T-helper 17 cell (primary cell): ENCODE measurements around the gene TPCN2. TPM values are rescaled to one million over a fixed set of nuclear protein-coding genes. Genes with fewer than 3 reads are reported as not detected.

Source experiments
- ATAC-seq: fragments of 150-1000 bp; cut with Tn5 transposase; 2 replicates; pipeline ENCODE4 v1.10.0; 2021; ENCODE audit warnings: mild to moderate bottlenecking, moderate library complexity
- DNase-seq, 3 donors: peaks; one replicate each; pipeline versions ENCODE4 v3.0.0 to v3.0.0-alpha.2; 2020 to 2021
- H3K9me3 ChIP-seq: one replicate; pipeline ENCODE4 v1.7.0; 2013; ENCODE audit warnings: low read length, mild to moderate bottlenecking; ENCODE audit not compliant: control insufficient read depth, poor library complexity, severe bottlenecking
- H3K27ac Mint-ChIP-seq: one replicate; pipeline ENCODE4 v1.8.0; 2022; ENCODE audit warnings: mild to moderate bottlenecking, moderate library complexity, mixed read lengths
- H3K27me3 Mint-ChIP-seq: one replicate; pipeline ENCODE4 v1.8.0; 2022; ENCODE audit warnings: mixed read lengths
- H3K36me3 Mint-ChIP-seq: one replicate; pipeline ENCODE4 v1.8.0; 2022; ENCODE audit warnings: low read depth, mixed read lengths
- H3K4me1 Mint-ChIP-seq: one replicate; pipeline ENCODE4 v1.8.0; 2022; ENCODE audit warnings: mild to moderate bottlenecking, mixed read lengths
- H3K4me3 Mint-ChIP-seq: one replicate; pipeline ENCODE4 v1.8.0; 2022; ENCODE audit warnings: mild to moderate bottlenecking, moderate library complexity, mixed read lengths
- total RNA-seq, 4 donors: library from RNA in 2 of 4; stranded (reverse) in 2 of 4; gene quantifications; one replicate each; pipeline ENCODE4 v1.2.3 and lab custom pipeline; 2022 to 2026

Gene TPCN2
- total RNA-seq, 2 donors from 2014 or later, result 9.1 to 16.4 TPM

DNA sequence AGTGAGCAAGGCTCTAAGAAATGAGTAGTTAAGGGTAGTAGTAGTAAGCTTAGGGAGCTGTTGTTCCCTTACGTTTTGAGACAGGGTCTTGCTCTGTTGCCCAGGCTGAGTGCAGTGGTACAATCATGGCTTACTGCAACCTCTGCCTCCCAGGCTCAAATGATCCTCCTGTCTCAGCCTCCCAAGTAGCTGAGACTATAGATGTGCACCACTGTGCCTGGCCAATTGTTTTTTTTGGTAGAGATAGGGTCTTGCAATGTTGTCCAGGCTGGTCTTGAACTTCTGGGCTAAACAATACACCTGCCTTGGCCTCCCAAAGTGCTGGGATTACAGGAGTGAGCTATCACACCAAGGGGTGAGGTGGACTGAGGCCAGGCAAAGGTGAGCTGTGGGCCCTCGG, 117.0 kb downstream of the TPCN2 start:
- no peaks in the 10 kb centered on the region for H3K9me3 ChIP-seq
- no peak for DNase-seq
- Mint-ChIP-seq H3K36me3 (no peaks in the 10 kb centered on the region), H3K4me1 (no peaks in the 10 kb centered on the region), H3K27ac (no peak overlapping the region), H3K4me3 (no peak overlapping the region), H3K27me3 (peaks cover 20% of the 10 kb centered on the region)
- no peak for ATAC-seq

GRCh38 chr11:69166218-69167115, 117.7 kb downstream of the TPCN2 start:
- no peak overlapping the region for H3K4me3 Mint-ChIP-seq
- DNase-seq, result no peak
- H3K4me1 Mint-ChIP-seq, result no peaks in the 10 kb centered on the region
- no peak overlapping the region for H3K27ac Mint-ChIP-seq
- no peaks in the 10 kb centered on the region for H3K36me3 Mint-ChIP-seq
- H3K9me3 ChIP-seq, result no peaks in the 10 kb centered on the region
- peaks cover 15% of the 10 kb centered on the region for H3K27me3 Mint-ChIP-seq
- peak; percentile 45 for ATAC-seq

DNA sequence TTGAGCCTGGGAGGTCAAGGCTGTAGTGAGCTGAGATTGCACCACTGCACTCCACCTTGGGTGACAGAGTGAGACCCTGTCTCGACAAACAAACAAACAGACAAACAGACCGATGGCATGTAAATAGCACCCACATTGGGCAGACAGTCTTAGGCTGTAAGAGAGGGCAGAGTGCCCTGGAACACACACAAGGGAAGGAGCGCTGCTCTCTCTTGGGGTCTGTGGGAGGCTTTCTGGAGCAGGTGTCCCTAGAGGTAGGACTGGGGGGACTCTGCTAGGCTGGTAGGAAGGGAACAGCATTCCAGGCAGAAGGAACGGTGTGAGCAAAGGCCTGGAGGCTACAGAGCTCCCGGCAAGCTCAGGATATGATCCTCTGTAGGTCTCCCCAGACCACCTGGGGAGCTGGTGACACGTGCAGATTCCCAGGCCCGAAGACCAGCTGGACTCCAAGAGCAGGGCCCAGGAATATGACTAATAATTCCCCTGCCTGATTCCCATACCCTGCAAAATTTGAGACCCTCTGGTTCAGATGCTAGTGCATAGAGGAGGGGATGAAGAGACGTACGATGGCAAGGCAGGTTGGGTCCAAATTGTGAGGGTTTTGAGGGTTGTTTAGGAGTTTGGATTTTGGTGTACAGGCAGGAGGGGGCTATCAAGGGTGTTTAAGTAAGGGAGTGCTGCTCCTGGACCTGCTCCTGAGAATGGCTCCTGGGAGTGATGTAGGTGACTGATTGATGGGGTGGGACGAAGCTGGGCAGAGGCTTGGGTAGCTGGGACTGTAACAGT, 118.6 kb downstream of the TPCN2 start:
- DNase-seq (no peak), ATAC-seq (no peak)
- Mint-ChIP-seq H3K27me3 (peaks cover 15% of the 10 kb centered on the region), H3K4me1 (no peaks in the 10 kb centered on the region), H3K27ac (no peak overlapping the region), H3K4me3 (no peak overlapping the region), H3K36me3 (no peaks in the 10 kb centered on the region)
- H3K9me3 ChIP-seq, result no peaks in the 10 kb centered on the region

- Mint-ChIP-seq H3K27ac (no peak overlapping the region), H3K36me3 (no peaks in the 10 kb centered on the region), H3K4me3 (no peak overlapping the region), H3K27me3 (peaks cover 15% of the 10 kb centered on the region), H3K4me1 (no peaks in the 10 kb centered on the region)
- DNase-seq, result no peak
- H3K9me3 ChIP-seq, result no peaks in the 10 kb centered on the region
- no peak for ATAC-seq
Observed at GRCh38 chr11:69167916-69168691, 119.4 kb downstream of the TPCN2 start.

DNA sequence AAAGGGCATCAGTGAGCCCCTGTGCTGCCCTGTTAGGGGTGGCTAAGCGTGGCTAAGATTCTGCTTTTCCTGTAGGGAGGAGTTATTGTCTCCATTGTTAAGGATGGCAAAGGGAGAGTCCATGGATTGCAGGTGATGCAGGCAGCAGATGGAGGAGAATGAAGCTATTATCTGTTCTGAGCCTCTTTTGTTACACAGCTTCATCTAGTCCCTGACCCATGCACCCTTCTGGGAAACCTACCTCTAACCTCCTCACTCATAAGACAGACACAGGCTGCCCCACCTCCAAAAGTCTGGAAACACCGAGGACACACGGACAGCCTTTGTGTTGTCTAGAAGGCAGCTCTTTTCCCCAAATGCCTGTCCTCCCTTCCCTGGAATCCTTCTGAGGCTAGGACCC, 120.7 kb downstream of the TPCN2 start:
- H3K4me3 Mint-ChIP-seq, result no peak overlapping the region
- ATAC-seq (no peak), DNase-seq (no peak)
- no peaks in the 10 kb centered on the region for H3K4me1 Mint-ChIP-seq
- no peaks in the 10 kb centered on the region for H3K9me3 ChIP-seq
- peak overlapping the region; percentile 5 for H3K27ac Mint-ChIP-seq
- H3K27me3 Mint-ChIP-seq, result peaks cover 20% of the 10 kb centered on the region
- H3K36me3 Mint-ChIP-seq, result no peaks in the 10 kb centered on the region

DNA sequence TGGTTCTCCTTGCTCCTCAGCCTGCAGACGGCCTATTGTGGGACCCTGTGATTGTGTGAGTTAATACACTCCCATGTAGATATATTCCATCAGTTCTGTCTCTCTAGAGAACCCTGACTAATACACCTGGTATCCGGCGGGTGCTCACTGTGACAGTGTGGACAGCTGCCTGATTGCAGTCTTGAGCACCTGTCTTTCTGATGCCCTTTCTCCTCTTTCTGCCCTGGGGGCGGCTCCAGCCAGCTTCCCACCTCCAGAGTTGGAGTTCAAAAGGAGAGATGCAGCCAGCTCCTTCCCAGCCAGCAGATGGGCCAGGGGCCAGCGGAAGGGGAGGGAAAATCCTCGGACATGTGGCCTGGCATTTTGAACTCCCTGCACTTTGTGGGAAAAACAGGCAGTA, 122.0 kb downstream of the TPCN2 start:
- no peaks in the 10 kb centered on the region for H3K9me3 ChIP-seq
- peaks cover 15% of the 10 kb centered on the region for H3K27me3 Mint-ChIP-seq
- no peak overlapping the region for H3K27ac Mint-ChIP-seq
- no peaks in the 10 kb centered on the region for H3K4me1 Mint-ChIP-seq
- H3K4me3 Mint-ChIP-seq, result no peak overlapping the region
- ATAC-seq (no peak), DNase-seq (no peak)
- no peaks in the 10 kb centered on the region for H3K36me3 Mint-ChIP-seq

DNA sequence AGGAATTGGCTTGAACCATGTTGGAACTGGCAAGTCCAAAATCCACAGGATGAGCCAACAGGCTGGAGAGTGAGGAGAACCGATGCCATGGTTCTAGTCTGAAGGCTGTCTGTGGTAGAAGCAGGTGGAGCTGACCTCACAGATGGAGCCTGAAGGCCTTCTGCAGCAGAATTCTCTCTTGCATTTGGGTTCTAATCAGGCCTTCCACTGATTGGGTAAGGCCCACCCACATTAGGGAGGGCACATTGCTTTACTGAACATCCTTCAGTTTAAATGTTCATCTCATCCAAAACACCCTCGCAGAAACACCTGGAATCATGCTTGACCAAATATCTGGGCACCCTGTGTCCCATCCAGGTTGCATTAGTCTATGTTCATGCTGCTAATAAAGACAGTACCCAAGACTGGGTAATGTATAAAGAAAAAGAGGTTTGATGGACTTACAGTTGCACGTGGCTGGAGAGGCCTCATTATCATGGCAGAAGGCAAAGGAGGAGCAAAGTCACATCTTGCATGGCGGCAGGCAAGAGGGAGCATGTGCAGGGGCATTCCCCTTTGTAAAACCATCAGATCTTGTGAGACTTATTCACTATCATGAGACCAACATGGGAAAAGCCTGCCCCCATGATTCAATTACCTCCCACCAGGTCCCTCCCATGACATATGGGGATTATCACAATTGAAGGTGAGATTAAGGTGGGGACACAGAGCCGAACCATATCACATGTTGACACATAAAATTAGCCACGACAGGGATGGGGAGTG, 122.9 kb downstream of the TPCN2 start:
- H3K27me3 Mint-ChIP-seq, result peaks cover 14% of the 10 kb centered on the region
- no peaks in the 10 kb centered on the region for H3K4me1 Mint-ChIP-seq
- H3K36me3 Mint-ChIP-seq, result no peaks in the 10 kb centered on the region
- ATAC-seq (no peak), DNase-seq (no peak)
- H3K27ac Mint-ChIP-seq, result no peak overlapping the region
- no peak overlapping the region for H3K4me3 Mint-ChIP-seq
- no peaks in the 10 kb centered on the region for H3K9me3 ChIP-seq

GRCh38 chr11:69172674-69173073, 123.9 kb downstream of the TPCN2 start:
- DNase-seq (no peak), ATAC-seq (no peak)
- H3K4me3 Mint-ChIP-seq, result no peak overlapping the region
- H3K27me3 Mint-ChIP-seq, result peaks cover 8% of the 10 kb centered on the region
- no peaks in the 10 kb centered on the region for H3K9me3 ChIP-seq
- H3K36me3 Mint-ChIP-seq, result no peaks in the 10 kb centered on the region
- no peak overlapping the region for H3K27ac Mint-ChIP-seq
- H3K4me1 Mint-ChIP-seq, result no peaks in the 10 kb centered on the region

DNA sequence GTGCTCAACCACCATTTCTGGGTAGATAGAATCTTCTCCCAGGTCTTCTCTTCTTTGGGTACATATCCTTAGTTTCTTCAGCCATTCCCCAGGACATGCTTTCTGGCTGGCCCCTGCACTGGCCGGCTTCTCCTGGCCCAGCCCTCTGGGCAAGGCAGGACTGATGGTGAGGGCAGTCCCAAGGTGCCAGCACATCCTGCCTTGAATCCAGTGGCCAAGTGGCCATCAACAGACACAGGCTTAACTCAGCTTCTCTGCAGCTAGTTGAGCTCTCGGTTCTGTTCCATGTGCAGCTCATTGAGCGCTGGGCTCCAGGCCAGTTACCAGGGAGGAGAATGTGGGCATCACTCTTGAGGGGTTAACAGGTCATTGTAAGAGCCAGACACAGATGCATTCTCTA, 124.6 kb downstream of the TPCN2 start:
- no peaks in the 10 kb centered on the region for H3K4me1 Mint-ChIP-seq
- ATAC-seq, result no peak
- no peaks in the 10 kb centered on the region for H3K9me3 ChIP-seq
- H3K27me3 Mint-ChIP-seq, result peaks cover 5% of the 10 kb centered on the region
- H3K36me3 Mint-ChIP-seq, result no peaks in the 10 kb centered on the region
- H3K4me3 Mint-ChIP-seq, result no peak overlapping the region
- DNase-seq, result no peak
- H3K27ac Mint-ChIP-seq, result no peak overlapping the region

DNA sequence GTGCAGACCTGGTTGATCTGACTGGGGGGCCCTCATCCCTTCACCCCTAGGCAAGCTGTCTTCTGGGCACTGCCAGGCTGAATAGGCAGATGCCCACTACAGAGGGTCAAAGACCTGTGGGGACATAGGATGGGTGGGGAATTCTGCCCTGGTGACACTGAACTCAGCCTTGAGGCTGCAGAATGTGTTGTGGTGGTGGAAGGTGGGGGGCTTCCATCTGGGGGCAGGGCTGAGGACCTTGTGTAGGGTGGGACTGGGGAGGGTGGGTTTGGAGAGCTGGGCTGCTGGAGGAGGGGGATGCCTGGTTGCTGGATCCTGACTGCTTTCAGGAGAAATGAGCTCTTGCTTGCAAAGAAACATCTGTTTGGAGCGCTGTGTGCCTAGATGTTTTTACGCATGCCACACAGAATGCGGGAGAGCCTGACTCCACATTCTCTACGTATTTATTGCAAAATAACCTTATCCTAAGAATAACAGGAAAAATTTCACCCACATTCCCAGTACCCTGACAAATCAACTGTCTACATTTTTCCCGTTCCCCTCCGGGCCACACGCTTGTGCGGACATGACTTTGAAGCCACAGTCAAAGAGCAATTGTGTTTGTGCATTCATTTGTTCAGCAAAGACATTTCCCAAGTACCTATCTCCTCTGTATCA, 125.3 kb downstream of the TPCN2 start:
- Mint-ChIP-seq H3K27ac (no peak overlapping the region), H3K4me1 (no peaks in the 10 kb centered on the region), H3K4me3 (no peak overlapping the region), H3K36me3 (no peaks in the 10 kb centered on the region), H3K27me3 (peaks cover 5% of the 10 kb centered on the region)
- ATAC-seq (no peak), DNase-seq (no peak)
- no peaks in the 10 kb centered on the region for H3K9me3 ChIP-seq

- DNase-seq (no peak), ATAC-seq (no peak)
- H3K9me3 ChIP-seq, result no peaks in the 10 kb centered on the region
- H3K27me3 Mint-ChIP-seq, result peaks cover 5% of the 10 kb centered on the region
- no peak overlapping the region for H3K4me3 Mint-ChIP-seq
- H3K36me3 Mint-ChIP-seq, result no peaks in the 10 kb centered on the region
- H3K4me1 Mint-ChIP-seq, result no peaks in the 10 kb centered on the region
- H3K27ac Mint-ChIP-seq, result no peak overlapping the region
Observed at GRCh38 chr11:69174841-69175240, 126.1 kb downstream of the TPCN2 start.

- Mint-ChIP-seq H3K4me3 (no peak overlapping the region), H3K36me3 (no peaks in the 10 kb centered on the region), H3K4me1 (no peaks in the 10 kb centered on the region), H3K27me3 (peaks cover 18% of the 10 kb centered on the region), H3K27ac (no peak overlapping the region)
- DNase-seq (no peak), ATAC-seq (no peak)
- H3K9me3 ChIP-seq, result no peaks in the 10 kb centered on the region
Observed at GRCh38 chr11:69178819-69179482, 130.2 kb downstream of the TPCN2 start.
